Measurements from ENCODE around the gene SYNE2. TPM values are rescaled to one million over a fixed set of nuclear protein-coding genes. Genes with fewer than 3 reads are reported as not detected.
A peak's percentile ranks its signal among the peaks of the same experiment; 100 is the strongest.
"Not testable (repeated sequence)": the region's sequence is repeated elsewhere in the genome, so short reads cannot be mapped to it uniquely, and the experiment has no call there.

SYNE2 gene
- 100 to 1,000 TPM in 1 of 5 donors, 10 to 100 TPM in 4; 69.7 to 101 (median 93.6) TPM for polyA plus RNA-seq (ENCODE audit: insufficient read depth in 1 of 5, insufficient read length in 5 of 5, low replicate concordance in 1 of 5)
- long read RNA-seq, donor 1, partial matches to known transcripts = 0 of 3 reads
- long read RNA-seq, donor 1, other reads (novel, unspliced or antisense) = 0 of 3 reads
- long read RNA-seq, donor 2 = 0 reads
- long read RNA-seq, donor 3 = 0 reads
- long read RNA-seq, donor 4, partial matches to known transcripts = 5 of 6 reads
- long read RNA-seq, donor 4, other reads (novel, unspliced or antisense) = 0 of 6 reads
- long read RNA-seq, donor 5, partial matches to known transcripts = 0 of 2 reads
- long read RNA-seq, donor 5, other reads (novel, unspliced or antisense) = 0 of 2 reads
- long read RNA-seq, donor 6, partial matches to known transcripts = 11 of 11 reads
- long read RNA-seq, donor 6, other reads (novel, unspliced or antisense) = 0 of 11 reads
- long read RNA-seq, donor 7, partial matches to known transcripts = 6 of 7 reads
- long read RNA-seq, donor 7, other reads (novel, unspliced or antisense) = 0 of 7 reads
- long read RNA-seq, donor 8 = 0 reads

- DNase-seq = peak; percentile 78 to 80
Measured at GRCh38 chr14:63852817-63853731, at the start of gene SYNE2. Gene SYNE2, plus strand, starts transcription at chr14:63853004. Its CDS starts 56,145 bp downstream, at chr14:63909149.

GRCh38 chr14:63803221-63803791, 49.5 kb upstream of the SYNE2 start:
- not testable (repeated sequence) for DNase-seq

- DNase-seq = not testable (repeated sequence)
Measured at GRCh38 chr14:63806064-63806463, 46.7 kb upstream of the SYNE2 start.

- not testable (repeated sequence) for DNase-seq
Measured at GRCh38 chr14:63811692-63812091, 41.1 kb upstream of the SYNE2 start.

- DNase-seq = no peak
Measured at GRCh38 chr14:63833728-63834127, 19.1 kb upstream of the SYNE2 start.

- DNase-seq = no peak
Measured at GRCh38 chr14:63840981-63841380, 11.8 kb upstream of the SYNE2 start.

- DNase-seq = no peak
Measured at GRCh38 chr14:63843796-63844195, 9.0 kb upstream of the SYNE2 start.

GRCh38 chr14:63848890-63849289, 3.9 kb upstream of the SYNE2 start:
- no peak for DNase-seq

- DNase-seq = peak in 1 of 2 donors; percentile 41
Measured at GRCh38 chr14:63852271-63852816, 460 bp upstream of the SYNE2 start.

GRCh38 chr14:63853831-63854293, 1.1 kb downstream of the SYNE2 start:
- DNase-seq = peak; percentile 57 to 59

- DNase-seq = no peak
Measured at GRCh38 chr14:63854330-63854729, 1.5 kb downstream of the SYNE2 start.

GRCh38 chr14:63855281-63855680, 2.5 kb downstream of the SYNE2 start:
- no peak for DNase-seq

GRCh38 chr14:63857466-63858030, 4.7 kb downstream of the SYNE2 start:
- DNase-seq = no peak

- no peak for DNase-seq
Measured at GRCh38 chr14:63860146-63860545, 7.3 kb downstream of the SYNE2 start.

- no peak for DNase-seq
Measured at GRCh38 chr14:63862163-63862562, 9.4 kb downstream of the SYNE2 start.

- no peak for DNase-seq
Measured at GRCh38 chr14:63863004-63863403, 10.2 kb downstream of the SYNE2 start.

GRCh38 chr14:63864775-63865174, 12.0 kb downstream of the SYNE2 start:
- DNase-seq = not testable (repeated sequence)

GRCh38 chr14:63867933-63868921, 15.4 kb downstream of the SYNE2 start:
- DNase-seq = no peak

- DNase-seq = not testable (repeated sequence)
Measured at GRCh38 chr14:63869940-63870752, 17.3 kb downstream of the SYNE2 start.

Measured in right lung (tissue), 10 donors.